ENCODE measurements around the gene ADIPOR2.

- TF ChIP-seq POLR2A (IDR thresholded peaks at IDR 0.05) = no peak
- TF ChIP-seq CTCF (IDR thresholded peaks at IDR 0.05) = no peak
These were observed 25.5 kb downstream of the ADIPOR2 start for GRCh38 chr12:1716215-1716862.
